Fibroblast of lung (primary cell): ENCODE results near the gene RAB20. TPM values are rescaled to one million over a fixed set of nuclear protein-coding genes. Genes with fewer than 3 reads are reported as not detected.

Source experiments
- DNase-seq, 2 donors: peaks; one replicate each; pipeline versions ENCODE4 v3.0.0 to v3.0.0-alpha.2; 2010; ENCODE audit warnings: low read depth in 2 of 2
- H2AFZ ChIP-seq: 2 replicates; pipeline ENCODE4 v1.5.1; 2012; ENCODE audit warnings: low read length, control low read depth, inconsistent platforms
- H3K27ac ChIP-seq: 2 replicates; pipeline ENCODE4 v1.5.1; 2011; ENCODE audit warnings: low read length, control low read depth; ENCODE audit not compliant: insufficient read depth
- H3K27me3 ChIP-seq: 2 replicates; pipeline ENCODE4 v1.5.1; 2011; ENCODE audit warnings: mild to moderate bottlenecking, low read length; ENCODE audit not compliant: control insufficient read depth, insufficient read depth
- H3K36me3 ChIP-seq: 2 replicates; pipeline ENCODE4 v1.5.1; 2011; ENCODE audit warnings: low read length; ENCODE audit not compliant: control insufficient read depth, insufficient read depth
- H3K4me1 ChIP-seq: 2 replicates; pipeline ENCODE4 v1.5.1; 2011; ENCODE audit warnings: low read length; ENCODE audit not compliant: control insufficient read depth, insufficient read depth; ENCODE audit errors: extremely low read depth
- H3K4me2 ChIP-seq: 2 replicates; pipeline ENCODE4 v1.5.1; 2011; ENCODE audit warnings: low read length, control low read depth; ENCODE audit not compliant: insufficient read depth; ENCODE audit errors: extremely low read depth
- H3K4me3 ChIP-seq, 4 experiments: fragments of 200-600 bp in 1 of 4; sonication (generic) in 1 of 4; replicated peaks in 1 of 4; 2 replicates each; pipeline ENCODE4 v1.5.1; 2011 to 2016; ENCODE audit warnings: low read length in 4 of 4, low read depth in 3 of 4, mild to moderate bottlenecking in 3 of 4, control low read depth in 2 of 4, inconsistent platforms in 1 of 4, mixed read lengths in 1 of 4; ENCODE audit not compliant: insufficient read depth in 1 of 4; ENCODE audit errors: control extremely low read depth in 1 of 4
- H3K79me2 ChIP-seq: 2 replicates; pipeline ENCODE4 v1.5.1; 2012; ENCODE audit warnings: mild to moderate bottlenecking, low read length, inconsistent platforms; ENCODE audit not compliant: control insufficient read depth, insufficient read depth
- H3K9ac ChIP-seq: 2 replicates; pipeline ENCODE4 v1.5.1; 2011; ENCODE audit warnings: mild to moderate bottlenecking, low read length, control low read depth; ENCODE audit not compliant: insufficient read depth
- H3K9me3 ChIP-seq: 2 replicates; pipeline ENCODE4 v1.5.1; 2012; ENCODE audit warnings: low read depth, low read length; ENCODE audit not compliant: control insufficient read depth, insufficient read depth
- H4K20me1 ChIP-seq: 2 replicates; pipeline ENCODE4 v1.5.1; 2011; ENCODE audit warnings: low read length; ENCODE audit not compliant: control insufficient read depth, insufficient read depth; ENCODE audit errors: extremely low read depth
- CTCF ChIP-seq, 2 donors: IDR thresholded peaks in 1 of 2; conservative IDR thresholded peaks in 1 of 2; 1 replicate in 1 of 2; 2 replicates in 1 of 2; pipeline ENCODE4 v1.5.1; 2011 to 2012; ENCODE audit warnings: low read length in 2 of 2, control low read depth in 1 of 2, inconsistent platforms in 1 of 2, low read depth in 1 of 2, mild to moderate bottlenecking in 1 of 2
- EZH2 ChIP-seq: IDR thresholded peaks from 2 replicates; pipeline ENCODE4 v1.5.1; 2012; ENCODE audit warnings: low read length, control low read depth, mild to moderate bottlenecking; ENCODE audit errors: missing control alignments
- polyA plus RNA-seq, 2 donors: library from polyadenylated mRNA; depleted of rRNA in 1 of 2; stranded (reverse) in 1 of 2; unstranded in 1 of 2; fragments of >200 nt; gene quantifications; 2 replicates each; pipeline ENCODE4 v1.2.1, GENCODE V29; 2011 to 2012; ENCODE audit warnings: missing spikeins in 1 of 2
- total RNA-seq: library from RNA; depleted of rRNA; stranded (reverse); fragments of >200 nt; gene quantifications from 2 replicates; pipeline ENCODE4 v1.2.1, GENCODE V29; 2014

RAB20 gene
- total and polyA plus RNA-seq, 2 donors (not counting 1 experiment from before 2014, with no cell fraction given) = 3.5 to 4.3 TPM

DNA sequence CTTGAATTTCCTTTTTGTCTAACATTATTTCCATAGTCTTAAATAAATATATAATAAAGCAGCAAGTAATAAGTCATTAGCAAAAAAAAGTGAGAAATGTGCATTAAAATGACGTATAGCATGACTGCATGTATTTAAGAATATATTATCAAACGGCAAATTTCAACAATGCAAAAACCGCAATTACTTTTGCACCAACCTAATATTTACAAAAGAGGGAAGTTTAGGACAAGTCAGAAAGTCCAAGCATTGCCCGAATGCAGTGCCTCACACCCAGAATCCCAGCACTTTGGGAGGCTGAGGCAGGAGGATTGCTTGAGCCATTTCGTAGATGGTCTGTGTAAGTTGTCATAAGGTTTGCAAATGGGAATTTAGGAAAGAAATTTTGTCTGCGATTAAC lies 43.6 kb upstream of the RAB20 start:
- Histone ChIP-seq H3K4me2 (no peak overlapping the region), H3K9me3 (no peaks in the 10 kb centered on the region), H3K36me3 (no peaks in the 10 kb centered on the region), H3K9ac (no peak overlapping the region), H3K4me1 (no peaks in the 10 kb centered on the region), H3K79me2 (no peaks in the 10 kb centered on the region), H4K20me1 (no peaks in the 10 kb centered on the region), H3K27ac (no peak overlapping the region), H3K27me3 (no peaks in the 10 kb centered on the region), H2AFZ (no peak overlapping the region), H3K4me3 (no peak overlapping the region)
- TF ChIP-seq EZH2 (no peak), CTCF (conservative IDR thresholded peaks at IDR 0.05 in 1 of 2, IDR thresholded peaks at IDR 0.05 in 1 of 2; ENCODE audit: low read depth in 1 of 2, low read length in 2 of 2) (no peak)
- DNase-seq = no peak

GRCh38 chr13:110600980-110601379 lies 39.5 kb upstream of the RAB20 start:
- Histone ChIP-seq H3K9me3 (no peaks in the 10 kb centered on the region), H4K20me1 (no peaks in the 10 kb centered on the region), H3K4me3 (no peak overlapping the region), H3K4me2 (no peak overlapping the region), H3K4me1 (no peaks in the 10 kb centered on the region), H3K79me2 (no peaks in the 10 kb centered on the region), H3K9ac (no peak overlapping the region), H3K36me3 (no peaks in the 10 kb centered on the region), H3K27me3 (no peaks in the 10 kb centered on the region), H2AFZ (no peak overlapping the region), H3K27ac (no peak overlapping the region)
- no peak for DNase-seq
- TF ChIP-seq CTCF (conservative IDR thresholded peaks at IDR 0.05 in 1 of 2, IDR thresholded peaks at IDR 0.05 in 1 of 2; ENCODE audit: low read depth in 1 of 2, low read length in 2 of 2) (no peak), EZH2 (no peak)

DNA sequence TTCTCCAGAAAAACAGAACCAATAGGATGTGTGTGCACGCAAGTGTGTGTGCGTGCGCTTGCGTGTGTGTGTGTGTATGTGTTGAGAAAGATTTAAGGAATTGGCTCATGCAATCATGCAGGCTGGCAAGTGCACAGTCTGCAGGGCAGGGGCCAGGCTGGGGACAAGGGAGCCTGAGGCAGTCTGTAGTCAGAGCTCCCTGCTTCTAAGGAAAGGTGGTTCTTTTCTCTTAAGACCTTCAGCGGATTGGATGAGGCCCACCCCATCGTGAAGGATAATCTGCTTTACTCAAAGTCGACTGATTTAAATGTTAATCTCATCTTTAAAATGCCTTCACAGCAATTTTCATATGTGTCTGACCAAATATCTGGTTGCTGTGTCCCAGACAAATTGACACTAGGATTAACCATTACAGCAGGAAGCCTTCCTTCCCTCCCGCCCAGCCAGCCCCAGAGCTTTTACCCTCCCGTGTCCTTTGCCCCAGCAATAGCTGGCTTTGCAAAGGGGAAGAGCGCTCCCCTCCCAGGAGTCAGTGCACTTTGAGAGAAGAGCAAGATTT lies 38.8 kb upstream of the RAB20 start:
- TF ChIP-seq CTCF (conservative IDR thresholded peaks at IDR 0.05 in 1 of 2, IDR thresholded peaks at IDR 0.05 in 1 of 2; ENCODE audit: low read depth in 1 of 2, low read length in 2 of 2) (no peak), EZH2 (no peak)
- no peak overlapping the region for H3K4me3 ChIP-seq

More for the DNA sequence above, 38.8 kb upstream of the RAB20 start:
- no peaks in the 10 kb centered on the region for H3K27me3 ChIP-seq
- no peaks in the 10 kb centered on the region for H4K20me1 ChIP-seq
- no peaks in the 10 kb centered on the region for H3K79me2 ChIP-seq
- H2AFZ ChIP-seq = no peak overlapping the region
- H3K9me3 ChIP-seq = no peaks in the 10 kb centered on the region
- H3K9ac ChIP-seq = no peak overlapping the region
- no peak overlapping the region for H3K27ac ChIP-seq
- H3K36me3 ChIP-seq = no peaks in the 10 kb centered on the region
- DNase-seq = no peak
- H3K4me1 ChIP-seq = no peaks in the 10 kb centered on the region
- H3K4me2 ChIP-seq = no peak overlapping the region
